Neural cell (in vitro differentiated cells): ENCODE measurements around the gene RPL36A. TPM values are rescaled to one million over a fixed set of nuclear protein-coding genes. Genes with fewer than 3 reads are reported as not detected.
A peak's percentile ranks its signal among the peaks of the same experiment; 100 is the strongest.

Experiments used
- H2AFZ ChIP-seq: fragments of 200-600, 300-800 bp; sonication (generic), shearing (Covaris generic); 2 replicates; pipeline ENCODE4 v1.6.0; 2014; ENCODE audit warnings: low read depth, mild to moderate bottlenecking, antibody characterized with exemption, low read length, moderate library complexity
- H3F3A ChIP-seq: fragments of 200-600 bp; shearing (Covaris generic); 2 replicates; pipeline ENCODE4 v1.6.1; 2016; ENCODE audit warnings: mild to moderate bottlenecking, moderate library complexity, mixed read lengths, antibody characterized with exemption, low read length; ENCODE audit not compliant: insufficient read depth, poor library complexity, severe bottlenecking
- H3K27ac ChIP-seq: fragments of 200-600, 300-800 bp; sonication (generic), shearing (Covaris generic); 2 replicates; pipeline ENCODE4 v1.5.1; 2014; ENCODE audit warnings: mild to moderate bottlenecking, low read length, moderate library complexity
- H3K27me3 ChIP-seq: fragments of 300-800, 200-600 bp; sonication (generic), shearing (Covaris generic); 2 replicates; pipeline ENCODE4 v1.6.0; 2014; ENCODE audit warnings: mild to moderate bottlenecking, low read depth, low read length, moderate library complexity; ENCODE audit not compliant: insufficient read depth
- H3K36me3 ChIP-seq: fragments of 300-800, 200-600 bp; sonication (generic), shearing (Covaris generic); 2 replicates; pipeline ENCODE4 v1.5.1; 2014; ENCODE audit warnings: mild to moderate bottlenecking, antibody characterized with exemption, low read length, moderate library complexity; ENCODE audit not compliant: insufficient read depth
- H3K4me2 ChIP-seq: fragments of 300-800, 200-600 bp; sonication (generic), shearing (Covaris generic); 2 replicates; pipeline ENCODE4 v1.6.0; 2014; ENCODE audit warnings: mild to moderate bottlenecking, low read length
- H3K4me3 ChIP-seq: fragments of 300-800, 200-600 bp; sonication (generic), shearing (Covaris generic); 2 replicates; pipeline ENCODE4 v1.5.1; 2014; ENCODE audit warnings: mild to moderate bottlenecking, low read length, moderate library complexity
- H3K79me2 ChIP-seq: fragments of 200-600 bp; shearing (Covaris generic); replicated peaks from 2 replicates; pipeline ENCODE4 v1.6.0; 2014; ENCODE audit warnings: mild to moderate bottlenecking, low read length, moderate library complexity; ENCODE audit not compliant: insufficient read depth
- H3K9ac ChIP-seq: fragments of 300-800, 200-600 bp; sonication (generic), shearing (Covaris generic); 2 replicates; pipeline ENCODE4 v1.6.1; 2016; ENCODE audit warnings: mild to moderate bottlenecking, low read length, mixed read lengths
- H3K9me2 ChIP-seq: fragments of 200-600 bp; shearing (Covaris generic); 2 replicates; pipeline ENCODE4 v1.6.1; 2016; ENCODE audit warnings: mild to moderate bottlenecking, low read length, mixed read lengths; ENCODE audit not compliant: insufficient read depth
- H3K9me3 ChIP-seq: fragments of 200-600, 300-800 bp; sonication (generic), shearing (Covaris generic); 2 replicates; pipeline ENCODE4 v1.6.1; 2016; ENCODE audit warnings: mild to moderate bottlenecking, mixed run types, low read length, moderate library complexity, mixed read lengths
- H4K20me1 ChIP-seq: fragments of 200-600 bp; shearing (Covaris generic); 2 replicates; pipeline ENCODE4 v1.6.1; 2016; ENCODE audit warnings: mild to moderate bottlenecking, mixed run types; ENCODE audit not compliant: insufficient read depth
- EP300 ChIP-seq: fragments of 450-650 bp; conservative IDR thresholded peaks from 2 replicates; pipeline ENCODE4 v1.6.1; 2014; ENCODE audit warnings: antibody characterized with exemption, mild to moderate bottlenecking, moderate library complexity; ENCODE audit not compliant: poor library complexity, severe bottlenecking
- EZH2 ChIP-seq: fragments of 200-600, 300-800 bp; shearing (Covaris generic), sonication (generic); IDR thresholded peaks from 2 replicates; pipeline ENCODE4 v1.6.1; 2014; ENCODE audit warnings: antibody characterized with exemption, low read length, borderline replicate concordance, mild to moderate bottlenecking; ENCODE audit not compliant: insufficient read depth, poor library complexity, severe bottlenecking
- MXI1 ChIP-seq: fragments of 450-650 bp; conservative IDR thresholded peaks from 2 replicates; pipeline ENCODE4 v1.6.1; 2014; ENCODE audit warnings: antibody characterized with exemption, mild to moderate bottlenecking; ENCODE audit not compliant: poor library complexity, severe bottlenecking
- POLR2AphosphoS5 ChIP-seq: IDR thresholded peaks from 2 replicates; pipeline ENCODE4 v1.6.1; 2012
- RAD21 ChIP-seq: fragments of 450-650 bp; conservative IDR thresholded peaks from 2 replicates; pipeline ENCODE4 v1.6.1; 2014; ENCODE audit warnings: antibody characterized with exemption, mild to moderate bottlenecking, moderate library complexity
- SMC3 ChIP-seq: fragments of 450-650 bp; conservative IDR thresholded peaks from 2 replicates; pipeline ENCODE4 v1.6.1; 2014; ENCODE audit warnings: antibody characterized with exemption, mild to moderate bottlenecking, moderate library complexity; ENCODE audit not compliant: poor library complexity
- TAF1 ChIP-seq: IDR thresholded peaks from 2 replicates; pipeline ENCODE4 v1.6.1; 2012; ENCODE audit warnings: low read depth
- polyA plus RNA-seq: library from polyadenylated mRNA; depleted of rRNA; stranded (reverse); fragments of >200 nt; gene quantifications from 2 replicates; pipeline ENCODE4 v1.2.3, GENCODE V29; 2014
- TF ChIP-seq, protein P1 (sequence below): fragments of 450-650 bp; IDR thresholded peaks from 2 replicates; pipeline ENCODE4 v1.5.1; 2014; ENCODE audit warnings: antibody characterized with exemption, mild to moderate bottlenecking, moderate library complexity; ENCODE audit not compliant: poor library complexity, severe bottlenecking
- TF ChIP-seq, protein P2 (sequence below): IDR thresholded peaks from 2 replicates; pipeline ENCODE4 v1.6.1; 2012; ENCODE audit warnings: borderline replicate concordance

The RPL36A gene
- polyA plus RNA-seq, 1 donor from 2014 or later = 1,978 TPM

DNA sequence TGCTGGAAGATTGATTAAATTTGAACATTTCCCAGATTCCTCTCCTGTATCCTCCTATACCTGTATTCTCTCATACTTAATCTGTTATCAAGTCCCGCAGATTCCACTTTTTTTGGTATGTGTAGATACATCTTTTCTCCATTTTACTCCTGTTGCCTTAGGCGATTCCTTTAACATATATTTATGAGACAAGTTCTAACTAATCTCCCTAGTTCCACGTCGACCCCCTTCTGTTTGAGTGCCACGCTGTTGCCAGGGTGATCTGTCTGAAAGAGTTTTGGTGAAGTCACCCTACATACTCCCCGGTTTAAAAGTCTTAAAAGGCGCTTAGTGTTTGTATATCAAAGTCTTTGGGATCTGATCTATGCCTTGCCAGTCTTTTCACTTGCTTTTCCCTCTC, 19.6 kb downstream of the RPL36A start:
- Histone ChIP-seq H3K36me3 (no peaks in the 10 kb centered on the region), H3K9me2 (no peaks in the 10 kb centered on the region), H3K27me3 (no peaks in the 10 kb centered on the region), H3K79me2 (peaks cover 34% of the 10 kb centered on the region), H3F3A (no peaks in the 10 kb centered on the region), H3K4me3 (peak overlapping the region; percentile 79), H3K9me3 (no peaks in the 10 kb centered on the region), H3K27ac (no peak overlapping the region), H3K4me2 (peak overlapping the region; percentile 73), H4K20me1 (no peaks in the 10 kb centered on the region), H2AFZ (no peak overlapping the region), H3K9ac (no peak overlapping the region)
- no peak for TF ChIP-seq EZH2
- no peak for TF ChIP-seq POLR2AphosphoS5
- TF ChIP-seq RAD21 = no peak
- TF ChIP-seq EP300 = no peak
- TF ChIP-seq MXI1 = no peak
- TF ChIP-seq, protein P1, sequence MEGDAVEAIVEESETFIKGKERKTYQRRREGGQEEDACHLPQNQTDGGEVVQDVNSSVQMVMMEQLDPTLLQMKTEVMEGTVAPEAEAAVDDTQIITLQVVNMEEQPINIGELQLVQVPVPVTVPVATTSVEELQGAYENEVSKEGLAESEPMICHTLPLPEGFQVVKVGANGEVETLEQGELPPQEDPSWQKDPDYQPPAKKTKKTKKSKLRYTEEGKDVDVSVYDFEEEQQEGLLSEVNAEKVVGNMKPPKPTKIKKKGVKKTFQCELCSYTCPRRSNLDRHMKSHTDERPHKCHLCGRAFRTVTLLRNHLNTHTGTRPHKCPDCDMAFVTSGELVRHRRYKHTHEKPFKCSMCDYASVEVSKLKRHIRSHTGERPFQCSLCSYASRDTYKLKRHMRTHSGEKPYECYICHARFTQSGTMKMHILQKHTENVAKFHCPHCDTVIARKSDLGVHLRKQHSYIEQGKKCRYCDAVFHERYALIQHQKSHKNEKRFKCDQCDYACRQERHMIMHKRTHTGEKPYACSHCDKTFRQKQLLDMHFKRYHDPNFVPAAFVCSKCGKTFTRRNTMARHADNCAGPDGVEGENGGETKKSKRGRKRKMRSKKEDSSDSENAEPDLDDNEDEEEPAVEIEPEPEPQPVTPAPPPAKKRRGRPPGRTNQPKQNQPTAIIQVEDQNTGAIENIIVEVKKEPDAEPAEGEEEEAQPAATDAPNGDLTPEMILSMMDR = no peak
- no peak for TF ChIP-seq TAF1
- TF ChIP-seq, protein P2, sequence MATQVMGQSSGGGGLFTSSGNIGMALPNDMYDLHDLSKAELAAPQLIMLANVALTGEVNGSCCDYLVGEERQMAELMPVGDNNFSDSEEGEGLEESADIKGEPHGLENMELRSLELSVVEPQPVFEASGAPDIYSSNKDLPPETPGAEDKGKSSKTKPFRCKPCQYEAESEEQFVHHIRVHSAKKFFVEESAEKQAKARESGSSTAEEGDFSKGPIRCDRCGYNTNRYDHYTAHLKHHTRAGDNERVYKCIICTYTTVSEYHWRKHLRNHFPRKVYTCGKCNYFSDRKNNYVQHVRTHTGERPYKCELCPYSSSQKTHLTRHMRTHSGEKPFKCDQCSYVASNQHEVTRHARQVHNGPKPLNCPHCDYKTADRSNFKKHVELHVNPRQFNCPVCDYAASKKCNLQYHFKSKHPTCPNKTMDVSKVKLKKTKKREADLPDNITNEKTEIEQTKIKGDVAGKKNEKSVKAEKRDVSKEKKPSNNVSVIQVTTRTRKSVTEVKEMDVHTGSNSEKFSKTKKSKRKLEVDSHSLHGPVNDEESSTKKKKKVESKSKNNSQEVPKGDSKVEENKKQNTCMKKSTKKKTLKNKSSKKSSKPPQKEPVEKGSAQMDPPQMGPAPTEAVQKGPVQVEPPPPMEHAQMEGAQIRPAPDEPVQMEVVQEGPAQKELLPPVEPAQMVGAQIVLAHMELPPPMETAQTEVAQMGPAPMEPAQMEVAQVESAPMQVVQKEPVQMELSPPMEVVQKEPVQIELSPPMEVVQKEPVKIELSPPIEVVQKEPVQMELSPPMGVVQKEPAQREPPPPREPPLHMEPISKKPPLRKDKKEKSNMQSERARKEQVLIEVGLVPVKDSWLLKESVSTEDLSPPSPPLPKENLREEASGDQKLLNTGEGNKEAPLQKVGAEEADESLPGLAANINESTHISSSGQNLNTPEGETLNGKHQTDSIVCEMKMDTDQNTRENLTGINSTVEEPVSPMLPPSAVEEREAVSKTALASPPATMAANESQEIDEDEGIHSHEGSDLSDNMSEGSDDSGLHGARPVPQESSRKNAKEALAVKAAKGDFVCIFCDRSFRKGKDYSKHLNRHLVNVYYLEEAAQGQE = no peak
- no peak for TF ChIP-seq SMC3

DNA sequence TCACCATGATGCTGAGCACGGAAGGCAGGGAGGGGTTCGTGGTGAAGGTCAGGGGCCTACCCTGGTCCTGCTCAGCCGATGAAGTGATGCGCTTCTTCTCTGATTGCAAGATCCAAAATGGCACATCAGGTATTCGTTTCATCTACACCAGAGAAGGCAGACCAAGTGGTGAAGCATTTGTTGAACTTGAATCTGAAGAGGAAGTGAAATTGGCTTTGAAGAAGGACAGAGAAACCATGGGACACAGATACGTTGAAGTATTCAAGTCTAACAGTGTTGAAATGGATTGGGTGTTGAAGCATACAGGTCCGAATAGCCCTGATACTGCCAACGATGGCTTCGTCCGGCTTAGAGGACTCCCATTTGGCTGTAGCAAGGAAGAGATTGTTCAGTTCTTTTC, 21.2 kb downstream of the RPL36A start:
- Histone ChIP-seq H3K27me3 (no peaks in the 10 kb centered on the region), H3K36me3 (no peaks in the 10 kb centered on the region), H4K20me1 (no peaks in the 10 kb centered on the region), H3K9me3 (no peaks in the 10 kb centered on the region), H3K79me2 (peaks cover 28% of the 10 kb centered on the region), H3K9me2 (no peaks in the 10 kb centered on the region), H3K4me2 (no peak overlapping the region), H3K27ac (no peak overlapping the region), H2AFZ (no peak overlapping the region), H3K9ac (no peak overlapping the region), H3F3A (no peaks in the 10 kb centered on the region), H3K4me3 (no peak overlapping the region)
- TF ChIP-seq, protein P2 = no peak
- TF ChIP-seq MXI1 (no peak), TAF1 (no peak), EZH2 (no peak), SMC3 (no peak), EP300 (no peak), RAD21 (no peak), POLR2AphosphoS5 (no peak)
- TF ChIP-seq, protein P1 = no peak
